ENCODE measurements around the gene TCAP. TPM values are rescaled to one million over a fixed set of nuclear protein-coding genes. Genes with fewer than 3 reads are reported as not detected.
"Not testable (repeated sequence)": the region's sequence is repeated elsewhere in the genome, so short reads cannot be mapped to it uniquely, and the experiment has no call there.

The TCAP gene
- total RNA-seq, 4 donors from 2014 or later, result 0.19 to 1.7 (median 0.60) TPM; not detected in 1

DNA sequence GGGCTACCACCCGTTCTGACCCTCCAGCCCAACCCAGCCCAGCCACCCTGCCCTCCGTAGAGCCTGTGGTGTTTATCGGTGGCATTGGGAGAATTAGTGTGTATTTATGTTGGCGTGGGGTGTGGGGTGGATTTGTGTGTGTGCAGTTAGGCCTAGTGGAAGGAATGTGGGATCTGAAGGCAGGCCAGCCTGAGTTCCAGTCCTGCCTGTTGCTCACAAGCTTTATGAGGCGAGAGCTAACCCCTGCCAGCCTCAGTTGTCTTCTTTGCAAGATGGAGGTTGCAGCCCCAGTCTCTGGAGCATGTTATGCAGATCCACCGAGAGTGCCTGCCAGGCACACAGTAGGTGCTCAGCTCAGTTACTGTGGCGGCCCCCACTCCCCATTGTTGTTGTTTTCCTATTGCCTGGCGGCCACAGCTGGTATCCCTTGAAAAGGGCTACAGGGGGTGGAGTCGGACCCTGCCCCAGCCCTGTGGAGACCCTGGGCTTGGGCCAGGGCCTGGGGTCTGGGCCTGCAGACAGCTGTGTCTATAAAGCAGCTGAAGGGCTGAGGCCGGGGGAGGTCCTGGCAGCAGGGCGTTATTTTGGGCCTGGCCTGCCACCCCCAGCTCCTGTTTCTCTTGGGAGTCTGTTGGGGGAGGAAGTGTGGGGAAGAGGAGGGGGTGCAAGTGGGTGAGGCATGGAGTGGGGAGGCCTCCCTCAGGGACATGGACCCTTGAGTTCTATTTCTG lies 39.8 kb downstream of the TCAP start:
- TF ChIP-seq, protein P1, sequence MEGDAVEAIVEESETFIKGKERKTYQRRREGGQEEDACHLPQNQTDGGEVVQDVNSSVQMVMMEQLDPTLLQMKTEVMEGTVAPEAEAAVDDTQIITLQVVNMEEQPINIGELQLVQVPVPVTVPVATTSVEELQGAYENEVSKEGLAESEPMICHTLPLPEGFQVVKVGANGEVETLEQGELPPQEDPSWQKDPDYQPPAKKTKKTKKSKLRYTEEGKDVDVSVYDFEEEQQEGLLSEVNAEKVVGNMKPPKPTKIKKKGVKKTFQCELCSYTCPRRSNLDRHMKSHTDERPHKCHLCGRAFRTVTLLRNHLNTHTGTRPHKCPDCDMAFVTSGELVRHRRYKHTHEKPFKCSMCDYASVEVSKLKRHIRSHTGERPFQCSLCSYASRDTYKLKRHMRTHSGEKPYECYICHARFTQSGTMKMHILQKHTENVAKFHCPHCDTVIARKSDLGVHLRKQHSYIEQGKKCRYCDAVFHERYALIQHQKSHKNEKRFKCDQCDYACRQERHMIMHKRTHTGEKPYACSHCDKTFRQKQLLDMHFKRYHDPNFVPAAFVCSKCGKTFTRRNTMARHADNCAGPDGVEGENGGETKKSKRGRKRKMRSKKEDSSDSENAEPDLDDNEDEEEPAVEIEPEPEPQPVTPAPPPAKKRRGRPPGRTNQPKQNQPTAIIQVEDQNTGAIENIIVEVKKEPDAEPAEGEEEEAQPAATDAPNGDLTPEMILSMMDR (IDR thresholded peaks at IDR 0.05), result no peak
- ATAC-seq (ENCODE audit: low FRiP score) (no peak), DNase-seq (ENCODE audit: low spot score) (no peak)

DNA sequence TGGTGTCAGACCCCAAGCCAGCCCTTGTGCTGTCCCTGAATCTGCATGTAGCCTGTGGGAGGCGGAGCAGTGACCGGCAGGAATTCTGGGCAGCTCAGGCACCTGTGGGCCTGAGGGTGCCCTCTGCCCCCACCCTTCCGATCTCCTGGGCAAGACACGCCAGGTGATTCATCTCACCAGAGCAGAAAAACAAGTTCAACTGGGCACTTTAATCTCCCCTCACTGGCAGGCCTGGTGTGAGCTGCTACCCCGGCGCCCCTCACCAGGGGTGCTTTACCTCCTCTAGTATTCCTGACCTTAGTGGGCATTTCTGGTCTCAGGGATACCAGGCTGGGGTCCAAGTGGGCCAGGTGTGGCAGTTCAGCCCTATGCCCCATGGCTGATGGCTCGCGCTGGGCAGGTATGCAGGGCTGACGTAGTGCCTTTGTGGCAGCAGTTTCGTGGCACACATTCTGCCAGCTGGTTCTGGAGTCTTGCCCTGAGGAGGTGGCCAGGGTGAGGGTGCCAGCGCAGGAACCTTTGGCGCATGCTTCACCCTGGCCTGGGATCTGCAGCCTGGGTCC lies 40.7 kb downstream of the TCAP start:
- ATAC-seq (ENCODE audit: low FRiP score) (peak; percentile 49), DNase-seq (ENCODE audit: low spot score) (no peak)
- TF ChIP-seq, protein P1 (IDR thresholded peaks at IDR 0.05), result no peak

DNA sequence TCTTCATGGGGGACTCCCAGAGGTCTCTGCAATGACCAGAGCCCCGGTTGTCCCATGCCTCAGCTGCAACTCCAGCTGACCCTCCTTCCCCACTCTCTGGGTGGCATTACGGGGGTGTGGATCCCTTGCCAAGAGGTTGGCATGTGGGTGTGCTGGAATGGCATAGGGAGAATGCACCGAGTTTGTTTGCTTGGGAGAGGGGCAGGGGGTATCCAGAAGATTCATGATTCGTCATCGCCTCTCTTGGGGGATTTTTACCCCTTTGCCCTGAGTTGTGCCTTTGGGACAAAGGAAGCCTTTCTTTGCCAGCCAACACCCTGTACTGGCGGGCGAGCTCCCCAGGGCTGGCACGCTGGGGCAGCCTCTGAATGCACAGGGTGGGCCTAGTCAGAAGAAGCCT lies 41.2 kb downstream of the TCAP start:
- TF ChIP-seq, protein P1 (IDR thresholded peaks at IDR 0.05), result no peak

DNA sequence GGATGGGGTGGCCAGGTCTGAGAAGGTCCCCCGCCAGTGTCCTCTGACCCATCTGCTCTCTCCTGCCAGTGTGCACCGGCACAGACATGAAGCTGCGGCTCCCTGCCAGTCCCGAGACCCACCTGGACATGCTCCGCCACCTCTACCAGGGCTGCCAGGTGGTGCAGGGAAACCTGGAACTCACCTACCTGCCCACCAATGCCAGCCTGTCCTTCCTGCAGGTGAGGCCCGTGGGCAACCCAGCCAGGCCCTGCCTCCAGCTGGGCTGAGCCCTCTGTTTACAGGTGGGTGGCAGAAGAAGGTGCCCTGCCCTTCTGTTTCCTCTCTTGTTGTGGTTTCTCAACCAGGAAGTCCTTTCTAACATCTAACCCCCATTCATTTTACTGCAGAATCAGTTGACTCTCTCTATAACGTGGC lies 41.8 kb downstream of the TCAP start:
- no peak for DNase-seq (ENCODE audit: low spot score)

More for the DNA sequence above, 41.2 kb downstream of the TCAP start:
- DNase-seq (ENCODE audit: low spot score) (no peak), ATAC-seq (ENCODE audit: low FRiP score) (no peak)

DNA sequence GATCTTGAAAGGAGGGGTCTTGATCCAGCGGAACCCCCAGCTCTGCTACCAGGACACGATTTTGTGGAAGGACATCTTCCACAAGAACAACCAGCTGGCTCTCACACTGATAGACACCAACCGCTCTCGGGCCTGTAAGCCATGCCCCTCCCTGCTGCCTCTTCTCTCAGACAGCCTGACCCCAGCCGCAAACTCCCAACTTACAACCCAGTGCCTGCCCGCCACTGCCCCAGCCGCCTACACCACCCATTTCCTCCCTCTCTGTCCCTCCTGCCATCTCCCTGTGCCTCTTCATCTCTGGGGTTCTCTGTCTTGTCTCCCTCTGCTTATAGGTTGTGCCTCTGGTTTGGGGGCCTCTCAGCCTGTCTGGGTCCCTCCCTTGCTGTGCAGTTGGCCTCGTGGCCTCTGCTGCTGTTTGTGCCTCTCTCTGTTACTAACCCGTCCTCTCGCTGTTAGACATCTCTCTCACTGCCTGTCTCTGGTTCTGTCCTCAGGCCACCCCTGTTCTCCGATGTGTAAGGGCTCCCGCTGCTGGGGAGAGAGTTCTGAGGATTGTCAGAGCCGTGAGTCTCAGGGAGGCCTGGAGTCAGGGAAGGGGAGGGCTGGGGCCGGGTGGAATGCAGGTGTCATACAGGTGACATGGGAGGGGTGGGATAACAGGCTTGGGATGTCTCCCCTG lies 44.3 kb downstream of the TCAP start:
- DNase-seq (ENCODE audit: low spot score), result no peak
- TF ChIP-seq, protein P1 (IDR thresholded peaks at IDR 0.05), result no peak
- ATAC-seq (ENCODE audit: low FRiP score), result no peak

More for the DNA sequence above, 41.8 kb downstream of the TCAP start:
- no peak for ATAC-seq (ENCODE audit: low FRiP score)
- TF ChIP-seq, protein P1 (IDR thresholded peaks at IDR 0.05), result no peak

DNA sequence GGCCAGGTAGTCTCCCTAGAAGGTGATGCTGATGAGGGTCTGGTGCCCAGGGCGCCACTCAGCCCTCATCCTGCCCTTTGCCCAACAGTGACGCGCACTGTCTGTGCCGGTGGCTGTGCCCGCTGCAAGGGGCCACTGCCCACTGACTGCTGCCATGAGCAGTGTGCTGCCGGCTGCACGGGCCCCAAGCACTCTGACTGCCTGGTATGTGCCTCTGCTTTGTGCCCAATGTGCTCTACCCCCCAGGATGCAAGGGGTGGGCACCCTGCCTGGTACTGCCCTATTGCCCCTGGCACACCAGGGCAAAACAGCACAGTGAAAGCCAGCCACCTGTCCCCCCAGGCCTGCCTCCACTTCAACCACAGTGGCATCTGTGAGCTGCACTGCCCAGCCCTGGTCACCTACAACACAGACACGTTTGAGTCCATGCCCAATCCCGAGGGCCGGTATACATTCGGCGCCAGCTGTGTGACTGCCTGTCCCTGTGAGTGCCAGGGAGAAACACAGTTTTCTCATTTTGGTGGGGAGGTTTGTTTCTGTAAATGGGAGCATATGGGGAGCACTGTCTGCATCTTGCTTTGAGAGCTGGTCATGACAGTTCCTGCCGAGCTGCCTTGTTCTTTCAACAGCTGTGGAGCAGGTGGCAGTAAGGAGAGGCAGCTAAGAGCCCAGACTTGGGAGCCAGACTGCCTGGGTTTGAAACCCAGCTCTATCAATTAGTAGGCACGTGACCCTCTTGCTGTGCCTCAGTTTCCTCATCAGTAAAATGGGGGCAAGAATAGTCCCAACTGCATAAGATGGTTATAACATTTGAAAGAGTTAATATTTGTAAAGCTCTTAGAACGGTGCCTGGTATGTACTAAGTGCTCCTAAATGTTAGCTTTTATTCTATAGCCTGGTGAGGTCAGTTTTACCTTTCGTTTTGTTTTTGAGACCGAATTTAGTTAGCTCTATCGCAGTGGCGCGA lies 45.1 kb downstream of the TCAP start:
- TF ChIP-seq, protein P1 (IDR thresholded peaks at IDR 0.05), result no peak
- ATAC-seq (ENCODE audit: low FRiP score) (no peak), DNase-seq (ENCODE audit: low spot score) (no peak)

DNA sequence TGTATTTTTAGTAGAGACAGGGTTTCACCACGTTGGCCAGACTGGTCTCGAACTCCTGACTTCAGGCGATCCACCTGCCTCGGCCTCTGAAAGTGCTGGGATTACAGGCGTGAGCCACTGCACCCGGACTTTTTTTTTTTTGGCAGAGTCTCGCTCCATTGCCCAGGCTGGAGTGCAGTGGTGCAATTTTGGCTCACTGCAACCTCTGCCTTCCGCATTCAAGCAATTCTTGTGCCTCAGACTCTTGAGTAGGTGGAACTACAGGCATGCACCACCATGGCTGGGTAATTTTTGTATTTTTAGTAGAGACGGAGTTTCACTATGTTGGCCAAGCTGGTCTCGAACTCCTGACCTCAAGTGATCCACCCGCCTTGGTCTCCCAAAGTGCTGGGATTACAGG lies 45.9 kb downstream of the TCAP start:
- not testable (repeated sequence) for ATAC-seq (ENCODE audit: low FRiP score); DNase-seq (ENCODE audit: low spot score)

All from omental fat pad (tissue), 4 donors.